GM06990 (cell line): Measurements from ENCODE around the gene C14orf132.

Source experiments
- DNase-seq: peaks from one replicate; pipeline ENCODE4 v3.0.0-alpha.2; 2011; ENCODE audit not compliant: insufficient read length; ENCODE audit errors: extremely low read depth
- H3K27me3 ChIP-seq: replicated peaks from 2 replicates; pipeline ENCODE4 v1.6.0; 2011; ENCODE audit warnings: low read length; ENCODE audit not compliant: control insufficient read depth, insufficient read depth
- H3K36me3 ChIP-seq: 2 replicates; pipeline ENCODE4 v1.5.1; 2011; ENCODE audit warnings: low read length; ENCODE audit not compliant: control insufficient read depth, insufficient read depth
- H3K4me3 ChIP-seq: replicated peaks from 2 replicates; pipeline ENCODE4 v1.5.1; 2011; ENCODE audit warnings: low read depth, mild to moderate bottlenecking, control low read depth, low read length
- CTCF ChIP-seq: IDR thresholded peaks from 2 replicates; pipeline ENCODE4 v1.5.1; 2011; ENCODE audit warnings: low read length, control low read depth, mild to moderate bottlenecking, inconsistent platforms; ENCODE audit not compliant: insufficient read depth, poor library complexity, severe bottlenecking

Gene C14orf132

GRCh38 chr14:96095581-96096476 is 56.7 kb downstream of the C14orf132 start:
- no peak for TF ChIP-seq CTCF
- no peak for DNase-seq
- H3K4me3 ChIP-seq, result no peak overlapping the region
- H3K36me3 ChIP-seq, result no peaks in the 10 kb centered on the region
- no peaks in the 10 kb centered on the region for H3K27me3 ChIP-seq

- no peaks in the 10 kb centered on the region for H3K36me3 ChIP-seq
- TF ChIP-seq CTCF, result no peak
- no peaks in the 10 kb centered on the region for H3K27me3 ChIP-seq
- no peak overlapping the region for H3K4me3 ChIP-seq
- DNase-seq, result no peak
Measured at GRCh38 chr14:96096639-96097610, 57.8 kb downstream of the C14orf132 start.

- H3K36me3 ChIP-seq, result no peaks in the 10 kb centered on the region
- no peak for DNase-seq
- no peak for TF ChIP-seq CTCF
- H3K4me3 ChIP-seq, result no peak overlapping the region
- H3K27me3 ChIP-seq, result no peaks in the 10 kb centered on the region
Measured at GRCh38 chr14:96097752-96098151, 58.6 kb downstream of the C14orf132 start.

- TF ChIP-seq CTCF, result peak; percentile 83
- no peak for DNase-seq
- Histone ChIP-seq H3K4me3 (no peak overlapping the region), H3K36me3 (no peaks in the 10 kb centered on the region), H3K27me3 (no peaks in the 10 kb centered on the region)
Measured at GRCh38 chr14:96098309-96098998, 59.3 kb downstream of the C14orf132 start.

GRCh38 chr14:96098999-96099335 is 59.8 kb downstream of the C14orf132 start:
- Histone ChIP-seq H3K4me3 (no peak overlapping the region), H3K36me3 (no peaks in the 10 kb centered on the region), H3K27me3 (no peaks in the 10 kb centered on the region)
- no peak for DNase-seq
- no peak for TF ChIP-seq CTCF
